ENCODE results near the gene GPR135.

GRCh38 chr14:59417311-59417710 lies 47.9 kb downstream of the GPR135 start:
- TF ChIP-seq, protein P1, sequence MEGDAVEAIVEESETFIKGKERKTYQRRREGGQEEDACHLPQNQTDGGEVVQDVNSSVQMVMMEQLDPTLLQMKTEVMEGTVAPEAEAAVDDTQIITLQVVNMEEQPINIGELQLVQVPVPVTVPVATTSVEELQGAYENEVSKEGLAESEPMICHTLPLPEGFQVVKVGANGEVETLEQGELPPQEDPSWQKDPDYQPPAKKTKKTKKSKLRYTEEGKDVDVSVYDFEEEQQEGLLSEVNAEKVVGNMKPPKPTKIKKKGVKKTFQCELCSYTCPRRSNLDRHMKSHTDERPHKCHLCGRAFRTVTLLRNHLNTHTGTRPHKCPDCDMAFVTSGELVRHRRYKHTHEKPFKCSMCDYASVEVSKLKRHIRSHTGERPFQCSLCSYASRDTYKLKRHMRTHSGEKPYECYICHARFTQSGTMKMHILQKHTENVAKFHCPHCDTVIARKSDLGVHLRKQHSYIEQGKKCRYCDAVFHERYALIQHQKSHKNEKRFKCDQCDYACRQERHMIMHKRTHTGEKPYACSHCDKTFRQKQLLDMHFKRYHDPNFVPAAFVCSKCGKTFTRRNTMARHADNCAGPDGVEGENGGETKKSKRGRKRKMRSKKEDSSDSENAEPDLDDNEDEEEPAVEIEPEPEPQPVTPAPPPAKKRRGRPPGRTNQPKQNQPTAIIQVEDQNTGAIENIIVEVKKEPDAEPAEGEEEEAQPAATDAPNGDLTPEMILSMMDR (IDR thresholded peaks at IDR 0.05 in 4 of 5, conservative IDR thresholded peaks at IDR 0.05 in 1 of 5): no peak
- TF ChIP-seq POLR2A (IDR thresholded peaks at IDR 0.05): no peak

Measured in gastrocnemius medialis (tissue), 4 donors.